Activated CD4-positive, CD25-positive, alpha-beta regulatory T cell (primary cell): Measurements from ENCODE around the gene CP.
"Not testable (repeated sequence)": the region's sequence is repeated elsewhere in the genome, so short reads cannot be mapped to it uniquely, and the experiment has no call there.

Source experiments
- DNase-seq, 4 experiments: peaks; one replicate each; lab custom pipeline; 2025; lab: John Stamatoyannopoulos, UW

The CP gene

DNA sequence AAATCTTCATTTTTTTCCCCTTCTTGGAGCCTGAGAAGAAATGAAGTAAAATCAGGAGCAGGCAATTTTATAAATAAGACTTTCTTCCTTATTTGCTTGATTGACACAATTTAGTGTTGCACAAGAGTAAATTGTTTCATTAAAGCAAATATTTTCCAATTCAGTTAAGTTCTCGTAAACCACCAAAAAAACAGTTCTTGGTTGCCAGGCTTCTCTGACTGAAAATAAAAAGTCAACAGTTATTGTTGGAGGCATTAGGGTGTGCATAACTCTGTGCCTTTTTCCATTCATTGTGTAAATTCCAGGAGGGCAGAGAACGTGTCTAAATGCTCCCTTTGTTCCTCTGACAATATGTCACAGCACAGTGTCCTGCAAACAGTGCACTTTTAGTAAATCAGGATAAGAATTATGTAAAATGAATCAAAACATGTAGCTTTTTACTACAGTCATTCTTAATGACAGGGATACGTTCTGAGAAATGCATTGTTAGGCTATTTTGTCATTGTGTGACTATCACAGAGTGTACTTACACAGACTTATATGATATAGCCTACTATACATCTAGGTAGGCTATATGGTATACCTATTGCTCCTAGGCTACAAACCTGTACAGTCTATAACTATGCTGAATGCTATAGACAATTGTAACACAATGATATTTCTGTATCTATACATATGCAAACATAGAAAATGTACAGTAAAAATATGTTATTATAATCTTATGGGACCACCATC lies at the start of gene CP:
CP (minus strand) TSS at position 47 of the 735 bp plus-strand sequence; CDS start at position 10, 37 bp downstream.
- no peak for DNase-seq

DNA sequence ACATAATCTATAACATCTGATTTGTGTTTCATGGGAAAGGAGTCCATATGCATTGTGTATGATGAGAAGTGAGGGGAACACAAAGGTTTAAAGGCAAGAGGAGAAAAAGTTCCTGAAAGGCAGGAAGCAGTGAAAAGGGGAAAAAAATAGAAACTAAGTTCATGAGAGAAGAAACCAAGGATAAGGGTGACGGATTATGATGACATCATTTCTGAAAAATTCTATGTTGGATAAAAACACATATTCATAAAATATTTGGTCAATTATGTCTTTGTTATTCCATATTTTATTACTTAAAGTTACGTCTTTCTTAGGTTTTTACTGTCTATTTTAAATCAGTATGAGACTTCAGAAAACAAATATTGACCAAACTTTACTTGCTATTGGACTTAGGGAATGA lies 48.6 kb upstream of the CP start:
- DNase-seq, result no peak

DNA sequence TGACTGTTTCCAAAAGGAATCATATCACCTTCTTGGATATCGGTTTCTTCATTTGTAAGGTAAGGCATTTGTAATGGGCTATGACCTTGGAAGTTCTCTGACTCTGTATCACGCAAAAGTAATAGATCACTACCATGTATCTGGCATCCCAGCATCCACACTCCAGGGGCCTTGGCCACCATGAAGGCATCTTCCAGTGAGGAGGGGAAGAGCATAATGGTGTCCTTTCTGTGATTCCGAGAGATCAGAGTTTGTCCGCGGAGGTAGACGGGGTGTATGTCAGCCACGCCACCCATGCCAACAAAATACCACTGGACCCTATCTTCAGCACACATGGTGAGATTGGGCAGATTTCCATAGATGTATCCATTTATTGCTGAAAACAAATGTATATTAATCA lies 48.1 kb upstream of the CP start:
- DNase-seq, result no peak

- no peak for DNase-seq
Observed at GRCh38 chr3:149267565-149267964, 45.9 kb upstream of the CP start.

GRCh38 chr3:149266736-149267135 lies 45.1 kb upstream of the CP start:
- no peak for DNase-seq

- no peak for DNase-seq
Observed at GRCh38 chr3:149263856-149264255, 42.2 kb upstream of the CP start.

GRCh38 chr3:149258714-149259113 lies 37.1 kb upstream of the CP start:
- no peak for DNase-seq

- DNase-seq, result no peak
Observed at GRCh38 chr3:149258298-149258697, 36.7 kb upstream of the CP start.

DNA sequence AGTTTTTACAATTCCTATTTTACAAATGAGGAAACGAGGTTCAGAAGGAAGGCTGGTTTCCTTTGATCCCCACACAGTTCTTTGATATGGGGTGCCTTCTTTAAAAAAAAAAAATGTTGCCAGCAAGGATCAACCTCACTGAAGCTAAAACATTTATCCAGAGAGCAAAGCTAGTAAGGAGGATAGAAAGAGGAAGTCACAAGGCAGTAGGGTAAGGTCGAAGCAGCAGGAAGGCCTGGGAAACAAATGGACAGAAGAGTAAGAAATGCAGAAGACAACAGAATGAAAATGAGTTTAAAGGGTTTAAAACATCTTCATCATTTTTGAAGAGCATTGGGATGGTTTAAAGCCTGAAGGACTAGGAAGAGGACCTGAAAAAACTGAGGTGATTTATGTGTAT lies 30.6 kb upstream of the CP start:
- DNase-seq, result no peak

GRCh38 chr3:149251186-149251585 lies 29.6 kb upstream of the CP start:
- DNase-seq, result no peak

DNA sequence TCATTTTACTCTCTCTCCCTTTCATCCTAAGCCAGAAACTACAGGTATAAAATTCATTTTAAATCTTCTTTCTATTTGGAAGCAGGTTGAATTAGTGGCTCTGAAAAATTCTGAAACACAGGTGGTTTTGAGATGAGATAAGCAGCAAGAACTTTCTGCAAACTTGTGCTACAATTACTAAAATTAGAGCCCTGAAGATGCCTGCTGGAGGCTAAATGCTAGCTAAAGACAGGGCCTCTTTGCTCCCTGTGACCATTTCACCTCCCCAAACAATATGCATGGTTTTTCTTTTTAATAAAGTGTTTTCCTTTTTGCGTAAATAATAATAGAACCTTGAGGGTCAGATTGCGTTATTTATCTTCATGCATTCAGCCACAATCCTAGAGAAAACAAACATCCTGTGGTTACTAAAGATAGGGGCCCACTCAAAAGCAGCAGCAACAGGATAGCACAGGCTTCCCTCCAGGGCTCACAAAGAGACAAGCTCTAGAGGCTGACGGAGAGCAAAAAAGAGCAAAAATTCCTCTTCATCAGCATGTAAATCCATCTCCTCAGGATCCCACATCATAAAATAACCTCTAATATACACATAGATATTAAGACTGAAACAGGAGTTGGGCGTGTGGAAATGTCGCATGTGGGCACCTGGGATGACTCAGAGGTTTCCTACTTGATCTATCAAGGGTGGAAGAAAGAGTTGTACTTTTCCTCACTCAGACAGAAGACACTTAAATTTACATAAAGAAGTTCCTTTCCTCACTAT lies 26.5 kb upstream of the CP start:
- DNase-seq, result no peak

GRCh38 chr3:149247008-149247710 lies 25.5 kb upstream of the CP start:
- no peak for DNase-seq

DNA sequence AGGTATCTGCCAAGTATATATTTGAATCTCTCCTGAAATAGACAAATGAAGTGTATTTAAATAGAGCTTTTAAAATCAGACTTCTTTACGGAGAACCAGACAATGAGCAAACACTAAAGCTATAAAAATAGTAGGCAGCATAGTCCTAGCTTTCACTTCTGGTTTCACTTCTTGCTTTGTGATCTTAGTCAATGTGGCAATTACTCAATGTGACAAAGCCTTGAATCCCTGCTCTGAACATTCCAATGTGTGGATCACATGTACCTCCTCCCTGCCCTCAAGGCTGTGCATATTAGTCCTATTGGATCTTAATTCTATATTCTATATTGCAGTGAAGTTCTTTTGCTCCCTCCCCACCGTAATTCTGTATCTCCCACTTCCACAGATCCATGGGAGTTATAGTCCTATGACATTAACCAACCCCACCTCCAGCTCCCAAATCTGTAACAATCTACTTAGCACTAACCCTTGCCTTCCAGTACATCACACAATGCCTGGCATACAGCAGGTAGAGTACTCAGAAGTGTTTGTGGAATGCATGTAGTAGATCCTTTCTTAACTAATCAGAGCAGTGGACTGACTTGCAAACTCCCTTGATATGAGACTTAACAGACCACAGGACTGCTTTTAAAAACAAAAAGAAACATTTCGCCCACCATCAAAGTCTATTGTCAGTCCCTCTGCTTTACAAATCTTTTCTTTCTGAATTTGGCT lies 24.3 kb upstream of the CP start:
- DNase-seq, result no peak

- DNase-seq, result no peak
Observed at GRCh38 chr3:149243540-149243939, 21.9 kb upstream of the CP start.

GRCh38 chr3:149239357-149239936 lies 17.8 kb upstream of the CP start:
- no peak for DNase-seq

- DNase-seq, result not testable (repeated sequence)
Observed at GRCh38 chr3:149238268-149238667, 16.6 kb upstream of the CP start.

GRCh38 chr3:149235599-149236424 lies 14.2 kb upstream of the CP start:
- no peak for DNase-seq

- no peak for DNase-seq
Observed at GRCh38 chr3:149234671-149235245, 13.1 kb upstream of the CP start.

- no peak for DNase-seq
Observed at GRCh38 chr3:149233323-149233722, 11.7 kb upstream of the CP start.

GRCh38 chr3:149231871-149232270 lies 10.2 kb upstream of the CP start:
- DNase-seq, result no peak
